HUES6 (cell line): ENCODE results near the gene CLSTN2.

ENCODE experiments used
- H3K27ac ChIP-seq: 2 replicates; pipeline ENCODE4 v1.7.0; 2013; ENCODE audit warnings: low read depth, mild to moderate bottlenecking, low read length, inconsistent platforms
- H3K27me3 ChIP-seq: 2 replicates; pipeline ENCODE4 v1.6.1; 2013; ENCODE audit warnings: low read length; ENCODE audit not compliant: control insufficient read depth, insufficient read depth
- H3K36me3 ChIP-seq: 2 replicates; pipeline ENCODE4 v1.6.1; 2013; ENCODE audit warnings: low read length; ENCODE audit not compliant: control insufficient read depth, insufficient read depth
- H3K4me1 ChIP-seq: 2 replicates; pipeline ENCODE4 v1.6.1; 2013; ENCODE audit warnings: low read length; ENCODE audit not compliant: control insufficient read depth, insufficient read depth
- H3K4me3 ChIP-seq: 2 replicates; pipeline ENCODE4 v1.5.1; 2013; ENCODE audit warnings: low read depth, low read length
- H3K9ac ChIP-seq: one replicate; pipeline ENCODE4 v1.6.1; 2013; ENCODE audit warnings: mild to moderate bottlenecking, low read length
- H3K9me3 ChIP-seq: 2 replicates; pipeline ENCODE4 v1.6.1; 2013; ENCODE audit warnings: low read depth, low read length; ENCODE audit not compliant: control insufficient read depth, insufficient read depth

Gene CLSTN2

GRCh38 chr3:140470962-140471361 lies 536.0 kb downstream of the CLSTN2 start:
- Histone ChIP-seq H3K4me1 (peaks cover 14% of the 10 kb centered on the region), H3K36me3 (no peaks in the 10 kb centered on the region), H3K9ac (no peak overlapping the region), H3K9me3 (no peaks in the 10 kb centered on the region), H3K27me3 (no peaks in the 10 kb centered on the region), H3K4me3 (no peak overlapping the region), H3K27ac (no peak overlapping the region)

DNA sequence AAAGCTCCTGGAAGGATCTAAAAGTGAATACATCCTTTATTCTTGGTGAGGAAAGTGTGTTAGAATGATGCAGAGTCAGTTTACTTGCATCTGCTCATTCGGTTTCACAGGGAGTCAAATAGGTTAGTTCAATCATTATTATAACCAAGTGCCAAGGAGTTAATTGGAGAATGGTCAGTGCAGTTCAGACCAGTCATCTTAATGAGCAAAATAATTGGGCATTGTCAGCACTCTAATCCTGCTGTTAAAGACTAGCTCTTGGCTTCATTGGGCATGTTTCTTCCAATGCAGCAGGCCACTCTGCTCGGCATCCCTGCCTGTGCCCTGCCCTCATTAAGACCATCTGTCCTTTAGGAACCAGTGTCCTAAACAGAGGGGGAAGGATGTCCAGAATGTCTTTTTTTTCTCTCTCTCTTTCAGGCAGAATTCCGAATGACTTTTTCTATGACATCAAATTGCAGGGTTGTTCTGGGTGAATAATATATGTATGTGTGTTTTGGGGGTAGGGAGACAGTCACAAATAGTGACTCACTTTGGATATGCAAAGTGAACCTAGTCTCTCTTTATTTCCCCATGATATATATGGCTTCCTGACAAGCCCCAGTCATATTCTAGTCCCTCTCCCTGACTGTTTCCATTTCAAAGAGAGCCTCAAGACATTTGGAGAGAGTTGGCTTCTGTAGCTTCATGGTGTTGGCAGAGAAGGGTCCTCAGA lies 537.5 kb downstream of the CLSTN2 start:
- H3K27me3 ChIP-seq: no peaks in the 10 kb centered on the region
- no peak overlapping the region for H3K4me3 ChIP-seq
- H3K9ac ChIP-seq: no peak overlapping the region
- H3K27ac ChIP-seq: no peak overlapping the region
- H3K4me1 ChIP-seq: peaks cover 14% of the 10 kb centered on the region
- no peaks in the 10 kb centered on the region for H3K9me3 ChIP-seq
- no peaks in the 10 kb centered on the region for H3K36me3 ChIP-seq

DNA sequence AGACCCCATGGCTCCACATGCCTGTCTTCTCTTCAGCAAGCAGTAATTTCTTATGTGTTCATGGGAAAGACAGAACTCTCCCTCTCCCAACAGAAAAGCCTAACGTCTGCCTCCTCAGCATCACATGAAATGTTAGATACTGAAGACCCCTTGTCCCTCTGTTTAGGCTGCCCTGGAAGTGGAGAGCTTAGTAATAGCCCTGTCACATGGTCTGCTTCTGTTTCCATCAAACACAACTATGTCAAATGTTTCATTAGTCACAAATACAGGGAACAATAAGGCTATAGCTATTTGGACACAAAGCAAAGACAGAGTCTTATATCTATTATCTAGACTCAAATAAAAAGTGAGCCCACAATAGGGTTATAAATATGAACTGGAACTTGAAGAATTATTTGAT lies 552.6 kb downstream of the CLSTN2 start:
- Histone ChIP-seq H3K4me3 (no peak overlapping the region), H3K9me3 (peaks cover 14% of the 10 kb centered on the region), H3K27me3 (no peaks in the 10 kb centered on the region), H3K4me1 (no peaks in the 10 kb centered on the region), H3K9ac (no peak overlapping the region), H3K27ac (no peak overlapping the region), H3K36me3 (no peaks in the 10 kb centered on the region)

DNA sequence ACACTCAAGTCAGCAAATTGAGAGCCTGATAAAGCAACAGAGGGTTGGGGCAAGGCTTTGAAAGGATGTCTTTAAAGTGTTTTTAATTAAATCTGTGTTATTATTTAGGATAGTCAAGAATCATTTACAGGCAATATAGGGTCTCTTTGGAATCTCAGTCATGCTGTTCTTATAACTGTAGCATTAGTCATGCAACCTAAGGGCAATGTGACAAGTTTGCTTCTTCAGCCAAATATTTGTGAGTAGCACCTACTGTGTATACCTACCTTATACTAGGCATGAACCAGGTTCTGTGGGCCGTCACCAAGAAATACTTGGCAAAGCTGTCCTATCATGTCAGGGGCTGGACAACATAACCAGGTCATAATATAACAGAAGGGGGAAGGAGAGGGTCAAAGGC lies 558.3 kb downstream of the CLSTN2 start:
- H3K4me1 ChIP-seq: no peaks in the 10 kb centered on the region
- H3K36me3 ChIP-seq: no peaks in the 10 kb centered on the region
- no peaks in the 10 kb centered on the region for H3K27me3 ChIP-seq
- H3K9me3 ChIP-seq: no peaks in the 10 kb centered on the region
- H3K4me3 ChIP-seq: no peak overlapping the region
- H3K9ac ChIP-seq: no peak overlapping the region
- H3K27ac ChIP-seq: no peak overlapping the region

- H3K36me3 ChIP-seq: no peaks in the 10 kb centered on the region
- H3K9me3 ChIP-seq: no peaks in the 10 kb centered on the region
- H3K4me1 ChIP-seq: no peaks in the 10 kb centered on the region
- no peaks in the 10 kb centered on the region for H3K27me3 ChIP-seq
- H3K9ac ChIP-seq: no peak overlapping the region
- no peak overlapping the region for H3K27ac ChIP-seq
- no peak overlapping the region for H3K4me3 ChIP-seq
Observed at GRCh38 chr3:140494970-140495369, 560.0 kb downstream of the CLSTN2 start.

- no peaks in the 10 kb centered on the region for H3K36me3 ChIP-seq
- H3K4me1 ChIP-seq: 0 out of 2 replicates have a peak, but pooled peaks cover 4% of the 10 kb centered on the region
- H3K27me3 ChIP-seq: no peaks in the 10 kb centered on the region
- no peak overlapping the region for H3K9ac ChIP-seq
- H3K27ac ChIP-seq: no peak overlapping the region
- H3K9me3 ChIP-seq: no peaks in the 10 kb centered on the region
- H3K4me3 ChIP-seq: no peak overlapping the region
Observed at GRCh38 chr3:140497331-140497730, 562.3 kb downstream of the CLSTN2 start.

- Histone ChIP-seq H3K27me3 (no peaks in the 10 kb centered on the region), H3K36me3 (no peaks in the 10 kb centered on the region), H3K27ac (no peak overlapping the region), H3K9ac (no peak overlapping the region), H3K9me3 (no peaks in the 10 kb centered on the region), H3K4me1 (0 out of 2 replicates have a peak, but pooled peaks cover 4% of the 10 kb centered on the region), H3K4me3 (no peak overlapping the region)
Observed at GRCh38 chr3:140499114-140499757, 564.3 kb downstream of the CLSTN2 start.

- H3K36me3 ChIP-seq: no peaks in the 10 kb centered on the region
Observed at GRCh38 chr3:140500473-140500872, 565.5 kb downstream of the CLSTN2 start.

DNA sequence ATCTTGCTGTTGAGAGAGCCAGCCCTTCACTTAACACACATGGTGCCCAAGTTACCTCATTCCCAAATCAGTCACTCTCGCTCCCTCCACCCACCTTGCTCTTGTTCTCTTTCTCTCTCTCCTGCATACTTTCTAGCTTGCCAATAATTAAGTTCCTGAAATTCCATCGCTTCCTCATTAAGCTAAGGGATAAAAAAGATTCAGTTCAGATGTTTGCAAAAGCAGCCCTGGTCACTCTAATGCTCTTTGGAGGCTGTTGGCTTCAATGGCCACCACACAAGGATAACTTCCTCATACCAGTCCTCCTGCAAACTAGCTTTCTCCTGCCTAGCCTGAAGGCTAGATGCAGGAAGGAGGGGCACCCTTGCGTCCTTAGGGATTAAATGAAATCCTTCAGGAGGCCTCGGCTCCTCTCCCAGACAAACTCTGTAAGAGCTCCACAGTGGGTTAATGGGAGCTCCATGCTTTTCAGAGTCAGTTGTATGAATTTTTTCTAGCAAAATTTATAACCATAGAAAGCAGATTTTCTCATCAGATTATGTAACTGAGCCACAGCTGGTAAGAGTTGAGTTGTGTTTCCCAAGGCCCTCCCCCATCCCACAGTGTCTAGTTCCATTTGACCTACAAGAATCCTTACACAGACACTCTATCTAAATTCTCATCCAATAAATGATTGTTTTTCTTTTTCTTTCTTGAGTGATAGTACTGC lies 566.2 kb downstream of the CLSTN2 start:
- no peak overlapping the region for H3K4me3 ChIP-seq
- H3K27ac ChIP-seq: no peak overlapping the region
- H3K36me3 ChIP-seq: no peaks in the 10 kb centered on the region
- peaks cover 22% of the 10 kb centered on the region for H3K4me1 ChIP-seq
- H3K27me3 ChIP-seq: no peaks in the 10 kb centered on the region
- H3K9ac ChIP-seq: no peak overlapping the region
- no peaks in the 10 kb centered on the region for H3K9me3 ChIP-seq

More at GRCh38 chr3:140500473-140500872, 565.5 kb downstream of the CLSTN2 start:
- Histone ChIP-seq H3K9ac (no peak overlapping the region), H3K9me3 (no peaks in the 10 kb centered on the region), H3K27me3 (no peaks in the 10 kb centered on the region), H3K4me3 (no peak overlapping the region), H3K27ac (no peak overlapping the region), H3K4me1 (peaks cover 17% of the 10 kb centered on the region)

DNA sequence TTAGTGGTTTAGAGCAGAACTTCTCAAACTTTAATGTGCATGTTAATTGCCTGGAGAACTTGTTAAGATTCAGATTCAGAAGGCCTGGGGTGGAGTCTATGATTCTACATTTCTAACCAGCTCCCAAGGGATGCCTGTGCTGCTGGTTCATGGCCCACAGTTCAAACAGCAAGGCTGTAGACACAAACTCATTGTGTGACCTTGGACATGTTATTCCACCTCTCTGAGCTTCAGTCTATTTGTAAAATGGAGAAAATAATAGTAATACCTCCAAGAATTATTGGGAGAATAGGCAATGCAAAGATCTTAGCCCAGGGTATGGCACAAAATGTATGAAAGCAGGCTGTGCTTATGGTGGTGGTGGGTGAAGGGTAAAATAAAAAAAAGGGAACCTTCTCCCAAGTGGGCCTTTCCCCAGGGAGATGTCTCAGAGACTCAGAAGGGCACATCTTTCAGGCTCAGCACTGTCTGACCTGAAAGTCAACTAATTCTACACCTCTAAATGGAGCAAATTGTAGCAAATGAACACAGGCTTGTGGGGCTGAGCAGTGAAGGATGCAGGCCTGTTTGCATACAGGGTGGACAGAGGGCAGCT lies 566.9 kb downstream of the CLSTN2 start:
- H3K4me3 ChIP-seq: no peak overlapping the region
- H3K27ac ChIP-seq: no peak overlapping the region
- no peaks in the 10 kb centered on the region for H3K36me3 ChIP-seq
- H3K4me1 ChIP-seq: peaks cover 25% of the 10 kb centered on the region
- no peaks in the 10 kb centered on the region for H3K27me3 ChIP-seq
- no peak overlapping the region for H3K9ac ChIP-seq
- H3K9me3 ChIP-seq: no peaks in the 10 kb centered on the region

DNA sequence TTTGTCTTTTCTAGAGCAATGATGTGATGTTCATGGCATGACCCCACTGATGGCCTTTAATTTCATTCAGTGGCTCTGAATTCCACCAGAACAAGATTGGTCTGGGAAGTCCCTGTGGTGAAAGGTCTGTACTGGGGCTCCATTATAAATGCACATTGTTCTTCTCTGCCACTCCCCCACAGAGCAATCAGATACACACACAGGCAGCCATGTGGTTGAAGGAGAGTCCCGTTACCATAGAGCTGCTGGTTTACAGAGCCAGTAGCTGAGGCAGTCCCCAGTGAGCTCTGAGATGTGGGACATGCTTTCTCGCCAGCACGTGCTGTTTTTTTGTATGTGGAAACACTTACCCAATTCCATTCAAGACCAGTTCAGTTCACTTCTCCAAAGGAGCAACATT lies 570.2 kb downstream of the CLSTN2 start:
- no peaks in the 10 kb centered on the region for H3K36me3 ChIP-seq
- H3K9ac ChIP-seq: no peak overlapping the region
- H3K9me3 ChIP-seq: no peaks in the 10 kb centered on the region
- no peak overlapping the region for H3K4me3 ChIP-seq
- no peak overlapping the region for H3K27ac ChIP-seq
- H3K27me3 ChIP-seq: no peaks in the 10 kb centered on the region
- H3K4me1 ChIP-seq: peaks cover 43% of the 10 kb centered on the region
